A673 (cell line): Measurements from ENCODE around the gene KANSL1.

Experiments used
- EZH2 ChIP-seq: fragments of 200-600 bp; sonication (generic); IDR thresholded peaks from 2 replicates; pipeline ENCODE4 v1.6.1; 2017; ENCODE audit warnings: borderline replicate concordance, low read depth, mild to moderate bottlenecking, mixed read lengths, antibody characterized with exemption, low read length; ENCODE audit not compliant: poor library complexity, severe bottlenecking
- TF ChIP-seq, protein P1 (sequence below): fragments of 300-800, 200-600 bp; sonication (generic); conservative IDR thresholded peaks from 2 replicates; pipeline ENCODE4 v1.5.1; 2017; ENCODE audit warnings: low read depth, mild to moderate bottlenecking, antibody characterized with exemption, low read length, moderate library complexity, mixed read lengths

DNA sequence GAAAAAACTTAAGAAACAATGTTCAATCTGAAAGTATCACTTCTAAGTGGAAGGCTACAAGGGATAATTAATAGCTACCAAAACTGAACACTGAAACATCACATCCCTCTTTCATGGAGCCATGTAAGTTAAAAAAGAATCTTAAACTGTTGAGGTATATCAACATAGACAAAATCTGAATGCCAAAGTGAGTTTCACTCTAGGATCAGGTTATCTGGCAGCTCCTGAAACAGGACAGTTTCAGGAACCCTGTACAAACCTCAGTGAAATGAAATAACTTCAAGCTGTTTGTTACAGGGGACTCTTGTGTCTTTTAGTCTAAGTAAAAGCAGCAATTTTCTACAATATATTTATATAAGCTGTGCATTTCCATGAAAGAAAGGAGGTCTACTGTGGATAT is 73.2 kb downstream of the KANSL1 start:
- TF ChIP-seq, protein P1, sequence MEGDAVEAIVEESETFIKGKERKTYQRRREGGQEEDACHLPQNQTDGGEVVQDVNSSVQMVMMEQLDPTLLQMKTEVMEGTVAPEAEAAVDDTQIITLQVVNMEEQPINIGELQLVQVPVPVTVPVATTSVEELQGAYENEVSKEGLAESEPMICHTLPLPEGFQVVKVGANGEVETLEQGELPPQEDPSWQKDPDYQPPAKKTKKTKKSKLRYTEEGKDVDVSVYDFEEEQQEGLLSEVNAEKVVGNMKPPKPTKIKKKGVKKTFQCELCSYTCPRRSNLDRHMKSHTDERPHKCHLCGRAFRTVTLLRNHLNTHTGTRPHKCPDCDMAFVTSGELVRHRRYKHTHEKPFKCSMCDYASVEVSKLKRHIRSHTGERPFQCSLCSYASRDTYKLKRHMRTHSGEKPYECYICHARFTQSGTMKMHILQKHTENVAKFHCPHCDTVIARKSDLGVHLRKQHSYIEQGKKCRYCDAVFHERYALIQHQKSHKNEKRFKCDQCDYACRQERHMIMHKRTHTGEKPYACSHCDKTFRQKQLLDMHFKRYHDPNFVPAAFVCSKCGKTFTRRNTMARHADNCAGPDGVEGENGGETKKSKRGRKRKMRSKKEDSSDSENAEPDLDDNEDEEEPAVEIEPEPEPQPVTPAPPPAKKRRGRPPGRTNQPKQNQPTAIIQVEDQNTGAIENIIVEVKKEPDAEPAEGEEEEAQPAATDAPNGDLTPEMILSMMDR = no peak
- no peak for TF ChIP-seq EZH2
